Body of pancreas (tissue), 4 donors: ENCODE results near the gene ZC3H12C.

Experiments
- CTCF ChIP-seq, 7 experiments: fragments of 450-650 bp in 4 of 7; fragments of 200-600 bp in 3 of 7; sonication (generic) in 3 of 7; IDR thresholded peaks; one replicate each; pipeline ENCODE4 v1.5.1; 2016 to 2019; ENCODE audit warnings: antibody characterized with exemption in 7 of 7
- POLR2A ChIP-seq, 3 donors: fragments of 450-650 bp; IDR thresholded peaks; one replicate each; pipeline ENCODE4 v1.6.1; 2016; ENCODE audit warnings: antibody characterized with exemption in 3 of 3, mild to moderate bottlenecking in 2 of 3

DNA sequence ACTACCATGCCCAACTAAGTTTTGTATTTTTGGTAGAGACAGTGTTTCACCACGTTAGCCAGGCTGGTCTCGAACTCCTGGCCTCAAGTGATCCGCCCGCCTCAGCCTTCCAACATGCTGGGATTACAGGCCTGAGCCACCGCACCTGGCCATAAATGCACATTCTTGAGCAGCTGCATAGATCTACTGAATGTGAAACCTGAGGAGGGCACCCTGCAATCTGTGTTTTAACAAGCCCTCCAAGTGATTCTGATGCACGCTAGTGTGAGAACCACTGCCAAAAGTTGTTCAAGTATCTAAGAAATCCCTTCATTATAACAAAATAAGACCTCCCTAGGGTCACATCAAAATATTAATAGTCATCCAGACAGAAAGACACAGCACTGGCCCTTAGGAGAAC lies 113.9 kb downstream of the ZC3H12C start:
- no peak for TF ChIP-seq CTCF (IDR thresholded peaks at IDR 0.05)
- TF ChIP-seq POLR2A (IDR thresholded peaks at IDR 0.05) = no peak
